SK-N-SH treated with all-trans-retinoic acid at 6 μM for 48 hours (cell line): ENCODE measurements around the gene SORCS2.
A peak's percentile ranks its signal among the peaks of the same experiment; 100 is the strongest.

Experiments used
- ATAC-seq: fragments of 200-7000 bp; cut with Tn5 transposase; 3 replicates; pipeline ENCODE4 v1.9.1; 2020; ENCODE audit warnings: mild to moderate bottlenecking, moderate library complexity
- ARNTL ChIP-seq: fragments of 450-650 bp; formaldehyde crosslinking; IDR thresholded peaks from 2 replicates; pipeline ENCODE4 v1.5.0; 2020; ENCODE audit warnings: low read depth, mild to moderate bottlenecking, moderate library complexity, borderline replicate concordance
- BACH2 ChIP-seq: fragments of 250-450 bp; sonication (Bioruptor Pico); IDR thresholded peaks from 2 replicates; pipeline ENCODE4 v1.9.0; 2021; ENCODE audit warnings: mild to moderate bottlenecking, borderline replicate concordance
- CREB5 ChIP-seq: fragments of 250-450 bp; sonication (Bioruptor Pico); IDR thresholded peaks from 2 replicates; pipeline ENCODE4 v1.5.1; 2020; ENCODE audit warnings: low read depth, mild to moderate bottlenecking, moderate library complexity
- CSDC2 ChIP-seq: fragments of 250-450 bp; sonication (Bioruptor Pico); IDR thresholded peaks from 2 replicates; pipeline ENCODE4 v1.5.0; 2020; ENCODE audit warnings: mild to moderate bottlenecking, moderate library complexity
- ESRRG ChIP-seq: fragments of 250-450 bp; sonication (Bioruptor Pico); IDR thresholded peaks from 2 replicates; pipeline ENCODE4 v1.6.1; 2021; ENCODE audit warnings: mild to moderate bottlenecking
- GLIS3 ChIP-seq: fragments of 250-450 bp; sonication (Bioruptor Pico); IDR thresholded peaks from 2 replicates; pipeline ENCODE4 v1.5.0; 2020; ENCODE audit warnings: mild to moderate bottlenecking, moderate library complexity
- PATZ1 ChIP-seq: fragments of 250-450 bp; sonication (Bioruptor Pico); IDR thresholded peaks from 2 replicates; pipeline ENCODE4 v1.8.0; 2020; ENCODE audit warnings: mild to moderate bottlenecking, moderate library complexity, borderline replicate concordance
- POU6F1 ChIP-seq: fragments of 250-450 bp; sonication (Bioruptor Pico); IDR thresholded peaks from 2 replicates; pipeline ENCODE4 v1.8.0; 2021; ENCODE audit warnings: low read depth, mild to moderate bottlenecking, moderate library complexity, borderline replicate concordance
- RARB ChIP-seq: fragments of 250-450 bp; sonication (Bioruptor Pico); IDR thresholded peaks from 2 replicates; pipeline ENCODE4 v1.8.0; 2021; ENCODE audit warnings: mild to moderate bottlenecking, moderate library complexity
- TCF4 ChIP-seq: fragments of 250-450 bp; sonication (Bioruptor Pico); IDR thresholded peaks from 2 replicates; pipeline ENCODE4 v1.8.0; 2021; ENCODE audit warnings: mild to moderate bottlenecking, moderate library complexity, borderline replicate concordance
- TOX ChIP-seq: fragments of 250-450 bp; sonication (Bioruptor Pico); IDR thresholded peaks from 2 replicates; pipeline ENCODE4 v1.8.0; 2021; ENCODE audit warnings: mild to moderate bottlenecking, moderate library complexity, borderline replicate concordance
- TSHZ2 ChIP-seq: fragments of 250-450 bp; sonication (Bioruptor Pico); IDR thresholded peaks from 2 replicates; pipeline ENCODE4 v1.5.0; 2020; ENCODE audit warnings: mild to moderate bottlenecking, moderate library complexity
- ZC3H10 ChIP-seq: fragments of 250-450 bp; sonication (Bioruptor Pico); IDR thresholded peaks from 2 replicates; pipeline ENCODE4 v1.5.1; 2021; ENCODE audit warnings: mild to moderate bottlenecking, moderate library complexity
- ZFP30 ChIP-seq: fragments of 450-650 bp; formaldehyde crosslinking; IDR thresholded peaks from 2 replicates; pipeline ENCODE4 v1.5.0; 2022; ENCODE audit warnings: mild to moderate bottlenecking, moderate library complexity
- ZNF565 ChIP-seq: fragments of 450-650 bp; formaldehyde crosslinking; conservative IDR thresholded peaks from 2 replicates; pipeline ENCODE4 v1.5.0; 2020; ENCODE audit warnings: low read depth, mild to moderate bottlenecking, moderate library complexity
- ZNF70 ChIP-seq: fragments of 450-650 bp; formaldehyde crosslinking; IDR thresholded peaks from 2 replicates; pipeline ENCODE4 v1.5.0; 2020; ENCODE audit warnings: mild to moderate bottlenecking, moderate library complexity
- ZNF8 ChIP-seq: fragments of 450-650 bp; formaldehyde crosslinking; IDR thresholded peaks from 2 replicates; pipeline ENCODE4 v1.5.0; 2020; ENCODE audit warnings: mild to moderate bottlenecking, moderate library complexity

The SORCS2 gene

GRCh38 chr4:7763106-7763505 is 570.8 kb downstream of the SORCS2 start:
- ATAC-seq = no peak
- TF ChIP-seq BACH2 (CRISPR knock-in tag) = no peak
- TF ChIP-seq TOX (CRISPR knock-in tag) = no peak
- no peak for TF ChIP-seq TCF4 (CRISPR knock-in tag)
- TF ChIP-seq ZC3H10 (CRISPR knock-in tag) = no peak
- no peak for TF ChIP-seq POU6F1
- no peak for TF ChIP-seq ARNTL (CRISPR knock-in tag)
- no peak for TF ChIP-seq TSHZ2 (CRISPR knock-in tag)
- TF ChIP-seq ESRRG (CRISPR knock-in tag) = no peak
- no peak for TF ChIP-seq CSDC2

GRCh38 chr4:7763788-7764187 is 571.5 kb downstream of the SORCS2 start:
- ATAC-seq = peak; percentile 58
- TF ChIP-seq POU6F1 (no peak), RARB (no peak), ZFP30 (CRISPR knock-in tag) (no peak), CREB5 (no peak), GLIS3 (CRISPR knock-in tag) (no peak)

GRCh38 chr4:7764466-7764865 is 572.1 kb downstream of the SORCS2 start:
- TF ChIP-seq ZNF565 (no peak), ZFP30 (CRISPR knock-in tag) (no peak), BACH2 (CRISPR knock-in tag) (no peak), TOX (CRISPR knock-in tag) (no peak), PATZ1 (no peak), ZNF70 (CRISPR knock-in tag) (no peak), ESRRG (CRISPR knock-in tag) (no peak), CREB5 (no peak)
- TF ChIP-seq, all 23 proteins: peak for 0
- no peak for ATAC-seq

- ATAC-seq = no peak
- TF ChIP-seq ZC3H10 (CRISPR knock-in tag) (no peak), ZNF8 (CRISPR knock-in tag) (no peak)
Measured at GRCh38 chr4:7765666-7766065, 573.3 kb downstream of the SORCS2 start.
